Measurements from ENCODE around the gene GTF2IRD1.
"Not testable (repeated sequence)": the region's sequence is repeated elsewhere in the genome, so short reads cannot be mapped to it uniquely, and the experiment has no call there.

GRCh38 chr7:74528773-74529172, 75.1 kb downstream of the GTF2IRD1 start:
- not testable (repeated sequence) for TF ChIP-seq CTCF (IDR thresholded peaks at IDR 0.05); CREM (CRISPR knock-in tag; IDR thresholded peaks at IDR 0.05); PRDM15 (CRISPR knock-in tag; IDR thresholded peaks at IDR 0.05); MAX (CRISPR knock-in tag; IDR thresholded peaks at IDR 0.05); ZBTB21 (CRISPR knock-in tag; IDR thresholded peaks at IDR 0.05; ENCODE audit: borderline replicate concordance)
